AG10803 (cell line): ENCODE results near the gene DSCAML1.

Experiments used
- DNase-seq: peaks from one replicate; pipeline ENCODE4 v3.0.0; 2010; ENCODE audit warnings: low read depth
- H3K4me3 ChIP-seq: 2 replicates; pipeline ENCODE4 v1.5.1; 2011; ENCODE audit warnings: mild to moderate bottlenecking, low read length, control low read depth
- CTCF ChIP-seq: conservative IDR thresholded peaks from 2 replicates; pipeline ENCODE4 v1.5.1; 2011; ENCODE audit warnings: mild to moderate bottlenecking, low read length, control low read depth, inconsistent platforms

DSCAML1 gene

GRCh38 chr11:117752071-117752470 lies 44.9 kb downstream of the DSCAML1 start:
- TF ChIP-seq CTCF = no peak
- DNase-seq = no peak
- no peak overlapping the region for H3K4me3 ChIP-seq

GRCh38 chr11:117750916-117751662 lies 45.9 kb downstream of the DSCAML1 start:
- no peak overlapping the region for H3K4me3 ChIP-seq
- DNase-seq = no peak
- no peak for TF ChIP-seq CTCF

GRCh38 chr11:117750357-117750756 lies 46.7 kb downstream of the DSCAML1 start:
- TF ChIP-seq CTCF = no peak
- no peak for DNase-seq
- no peak overlapping the region for H3K4me3 ChIP-seq

GRCh38 chr11:117749541-117749910 lies 47.5 kb downstream of the DSCAML1 start:
- H3K4me3 ChIP-seq = no peak overlapping the region
- TF ChIP-seq CTCF = no peak
- no peak for DNase-seq

- TF ChIP-seq CTCF = no peak
- DNase-seq = no peak
- no peak overlapping the region for H3K4me3 ChIP-seq
Observed at GRCh38 chr11:117748771-117749540, 48.1 kb downstream of the DSCAML1 start.

- no peak for TF ChIP-seq CTCF
- no peak overlapping the region for H3K4me3 ChIP-seq
- DNase-seq = no peak
Observed at GRCh38 chr11:117747892-117748291, 49.1 kb downstream of the DSCAML1 start.

- no peak for DNase-seq
- no peak overlapping the region for H3K4me3 ChIP-seq
- TF ChIP-seq CTCF = no peak
Observed at GRCh38 chr11:117745346-117745745, 51.7 kb downstream of the DSCAML1 start.
